ENCODE data around the gene SNX8. TPM values are rescaled to one million over a fixed set of nuclear protein-coding genes. Genes with fewer than 3 reads are reported as not detected.

SNX8 gene
- polyA plus RNA-seq, 1 donor from 2014 or later, result 5.7 TPM

GRCh38 chr7:2242541-2243429, 71.5 kb downstream of the SNX8 start:
- Histone ChIP-seq H3K4me2 (ENCODE audit: low read length) (peak overlapping the region; percentile 82), H3K79me2 (replicated peaks; ENCODE audit: insufficient read depth, low read length) (peaks cover 18% of the 10 kb centered on the region), H3K27ac (ENCODE audit: low read length) (no peak overlapping the region), H3K9ac (ENCODE audit: low read length) (peak overlapping the region; percentile 80), H3K9me3 (ENCODE audit: low read length) (no peaks in the 10 kb centered on the region), H2AFZ (ENCODE audit: low read depth, low read length) (peak overlapping the region; percentile 91), H4K20me1 (ENCODE audit: insufficient read depth) (no peaks in the 10 kb centered on the region), H3F3A (ENCODE audit: insufficient read depth, low read length, poor library complexity, severe bottlenecking) (no peaks in the 10 kb centered on the region), H3K9me2 (ENCODE audit: insufficient read depth, low read length) (no peaks in the 10 kb centered on the region), H3K4me3 (ENCODE audit: low read length) (peak overlapping the region; percentile 88), H3K36me3 (ENCODE audit: insufficient read depth, low read length) (no peaks in the 10 kb centered on the region), H3K27me3 (ENCODE audit: insufficient read depth, low read depth, low read length) (no peaks in the 10 kb centered on the region)
- TF ChIP-seq TAF1 (IDR thresholded peaks at IDR 0.05; ENCODE audit: low read depth), result no peak

GRCh38 chr7:2241580-2242540, 72.4 kb downstream of the SNX8 start, which contains the start of the genes MRM2 and NUDT1:
Gene MRM2 (minus strand): TSS chr7:2242205. CDS start chr7:2242169, 36 bp downstream.
Gene NUDT1 (plus strand): TSS chr7:2242226. CDS start chr7:2244575, 2,349 bp downstream.
- no peaks in the 10 kb centered on the region for H3K27me3 ChIP-seq (ENCODE audit: insufficient read depth, low read depth, low read length)
- H4K20me1 ChIP-seq (ENCODE audit: insufficient read depth), result no peaks in the 10 kb centered on the region
- no peaks in the 10 kb centered on the region for H3F3A ChIP-seq (ENCODE audit: insufficient read depth, low read length, poor library complexity, severe bottlenecking)
- no peaks in the 10 kb centered on the region for H3K9me3 ChIP-seq (ENCODE audit: low read length)
- H3K4me3 ChIP-seq (ENCODE audit: low read length), result peak within 1 kb of the TSS; percentile 88
- peak within 1 kb of the TSS; percentile 91 for H2AFZ ChIP-seq (ENCODE audit: low read depth, low read length)
- no peaks in the 10 kb centered on the region for H3K9me2 ChIP-seq (ENCODE audit: insufficient read depth, low read length)
- H3K4me2 ChIP-seq (ENCODE audit: low read length), result peak within 1 kb of the TSS; percentile 82
- H3K36me3 ChIP-seq (ENCODE audit: insufficient read depth, low read length), result no peaks in the 10 kb centered on the region
- peak within 1 kb of the TSS; percentile 80 for H3K9ac ChIP-seq (ENCODE audit: low read length)
- H3K27ac ChIP-seq (ENCODE audit: low read length), result peak within 1 kb of the TSS; percentile 49
- H3K79me2 ChIP-seq (replicated peaks; ENCODE audit: insufficient read depth, low read length), result peaks cover 18% of the 10 kb centered on the region
- TF ChIP-seq POLR2AphosphoS5 (IDR thresholded peaks at IDR 0.05) (peak; percentile 86), TAF1 (IDR thresholded peaks at IDR 0.05; ENCODE audit: low read depth) (no peak), MXI1 (conservative IDR thresholded peaks at IDR 0.05; ENCODE audit: poor library complexity, severe bottlenecking) (peak; percentile 97), REST (IDR thresholded peaks at IDR 0.05; ENCODE audit: borderline replicate concordance) (peak; percentile 50), RAD21 (conservative IDR thresholded peaks at IDR 0.05) (peak; percentile 41), CTCF (IDR thresholded peaks at IDR 0.05; ENCODE audit: poor library complexity, severe bottlenecking) (no peak), EZH2 (IDR thresholded peaks at IDR 0.05; ENCODE audit: borderline replicate concordance, insufficient read depth, low read length, poor library complexity, severe bottlenecking) (no peak), SMC3 (conservative IDR thresholded peaks at IDR 0.05; ENCODE audit: poor library complexity) (no peak), EP300 (conservative IDR thresholded peaks at IDR 0.05; ENCODE audit: poor library complexity, severe bottlenecking) (no peak)

All from neural cell (in vitro differentiated cells).